Activated naive CD8-positive, alpha-beta T cell treated with anti-CD3 and anti-CD28 coated beads for 36 hours (primary cell): ENCODE data around the gene ICAM4. TPM values are rescaled to one million over a fixed set of nuclear protein-coding genes. Genes with fewer than 3 reads are reported as not detected.
A peak's percentile ranks its signal among the peaks of the same experiment; 100 is the strongest.
"Not testable (repeated sequence)": the region's sequence is repeated elsewhere in the genome, so short reads cannot be mapped to it uniquely, and the experiment has no call there.

Source experiments
- DNase-seq: peaks from one replicate; pipeline ENCODE4 v3.0.0; 2021
- H3K27ac Mint-ChIP-seq: one replicate; pipeline ENCODE4 v1.8.0; 2022; ENCODE audit warnings: mild to moderate bottlenecking, moderate library complexity, mixed read lengths
- H3K27me3 Mint-ChIP-seq: one replicate; pipeline ENCODE4 v1.8.0; 2022; ENCODE audit warnings: mild to moderate bottlenecking, mixed read lengths
- H3K36me3 Mint-ChIP-seq: one replicate; pipeline ENCODE4 v1.8.0; 2021; ENCODE audit warnings: mild to moderate bottlenecking, mixed read lengths
- H3K4me1 Mint-ChIP-seq: one replicate; pipeline ENCODE4 v1.8.0; 2021; ENCODE audit warnings: mixed read lengths
- H3K4me3 Mint-ChIP-seq: one replicate; pipeline ENCODE4 v1.8.0; 2022; ENCODE audit warnings: mild to moderate bottlenecking, moderate library complexity, mixed read lengths
- H3K9me3 Mint-ChIP-seq: one replicate; pipeline ENCODE4 v1.8.0; 2022; ENCODE audit warnings: mixed read lengths
- total RNA-seq, 2 experiments: library from RNA; stranded (reverse); gene quantifications; one replicate each; pipeline ENCODE4 v1.2.3, GENCODE V29; 2021

The ICAM4 gene
- under 1 TPM; 0.25 to 0.38 TPM for total RNA-seq

GRCh38 chr19:10286803-10287737, at the start of gene ICAM4:
Gene ICAM4 (plus strand): TSS chr19:10286955. CDS start chr19:10287013, 58 bp downstream.
- H3K27me3 Mint-ChIP-seq, result peaks cover 50% of the 10 kb centered on the region
- DNase-seq, result peak; percentile 37
- no peak within 1 kb of the TSS for H3K27ac Mint-ChIP-seq
- peaks cover 43% of the 10 kb centered on the region for H3K4me1 Mint-ChIP-seq
- no peaks in the 10 kb centered on the region for H3K9me3 Mint-ChIP-seq
- H3K4me3 Mint-ChIP-seq, result peak within 1 kb of the TSS; percentile 10
- peaks cover 29% of the 10 kb centered on the region for H3K36me3 Mint-ChIP-seq

GRCh38 chr19:10237702-10238101, 49.1 kb upstream of the ICAM4 start:
- Mint-ChIP-seq H3K36me3 (peaks cover 3% of the 10 kb centered on the region), H3K9me3 (no peaks in the 10 kb centered on the region), H3K27ac (no peak overlapping the region), H3K4me1 (peaks cover 18% of the 10 kb centered on the region), H3K27me3 (no peaks in the 10 kb centered on the region), H3K4me3 (no peak overlapping the region)
- no peak for DNase-seq

- H3K27me3 Mint-ChIP-seq, result no peaks in the 10 kb centered on the region
- H3K4me1 Mint-ChIP-seq, result peaks cover 18% of the 10 kb centered on the region
- H3K27ac Mint-ChIP-seq, result no peak overlapping the region
- H3K9me3 Mint-ChIP-seq, result no peaks in the 10 kb centered on the region
- peaks cover 3% of the 10 kb centered on the region for H3K36me3 Mint-ChIP-seq
- H3K4me3 Mint-ChIP-seq, result no peak overlapping the region
- DNase-seq, result no peak
Measured at GRCh38 chr19:10238172-10238783, 48.5 kb upstream of the ICAM4 start.

- not testable (repeated sequence) for H3K9me3 Mint-ChIP-seq, H3K27ac Mint-ChIP-seq, H3K4me1 Mint-ChIP-seq, H3K4me3 Mint-ChIP-seq, H3K27me3 Mint-ChIP-seq, H3K36me3 Mint-ChIP-seq, DNase-seq
Measured at GRCh38 chr19:10241826-10242449, 44.8 kb upstream of the ICAM4 start.

GRCh38 chr19:10243606-10244005, 43.1 kb upstream of the ICAM4 start:
- peaks cover 4% of the 10 kb centered on the region for H3K4me1 Mint-ChIP-seq
- no peaks in the 10 kb centered on the region for H3K27me3 Mint-ChIP-seq
- H3K36me3 Mint-ChIP-seq, result no peaks in the 10 kb centered on the region
- no peaks in the 10 kb centered on the region for H3K9me3 Mint-ChIP-seq
- H3K4me3 Mint-ChIP-seq, result no peak overlapping the region
- no peak overlapping the region for H3K27ac Mint-ChIP-seq
- DNase-seq, result no peak

GRCh38 chr19:10245189-10245939, 41.4 kb upstream of the ICAM4 start:
- H3K9me3 Mint-ChIP-seq, result no peaks in the 10 kb centered on the region
- no peak for DNase-seq
- no peak overlapping the region for H3K4me3 Mint-ChIP-seq
- H3K27me3 Mint-ChIP-seq, result no peaks in the 10 kb centered on the region
- H3K36me3 Mint-ChIP-seq, result no peaks in the 10 kb centered on the region
- no peak overlapping the region for H3K27ac Mint-ChIP-seq
- H3K4me1 Mint-ChIP-seq, result peaks cover 3% of the 10 kb centered on the region

- Mint-ChIP-seq H3K4me3 (no peak overlapping the region), H3K4me1 (peaks cover 3% of the 10 kb centered on the region), H3K9me3 (no peaks in the 10 kb centered on the region), H3K36me3 (no peaks in the 10 kb centered on the region), H3K27ac (no peak overlapping the region), H3K27me3 (no peaks in the 10 kb centered on the region)
- no peak for DNase-seq
Measured at GRCh38 chr19:10246511-10246910, 40.2 kb upstream of the ICAM4 start.

- peak; percentile 94 for DNase-seq
- Mint-ChIP-seq H3K36me3 (peaks cover 32% of the 10 kb centered on the region), H3K27me3 (no peaks in the 10 kb centered on the region), H3K9me3 (no peaks in the 10 kb centered on the region), H3K4me3 (peak within 1 kb of the TSS; percentile 93), H3K4me1 (peaks cover 17% of the 10 kb centered on the region), H3K27ac (peak within 1 kb of the TSS; percentile 94)
Measured at GRCh38 chr19:10251792-10252694, 34.7 kb upstream of the ICAM4 start, which contains the start of gene MRPL4. Gene MRPL4 (plus strand): TSS chr19:10252214. CDS start chr19:10252254, 40 bp downstream.

- peaks cover 38% of the 10 kb centered on the region for H3K36me3 Mint-ChIP-seq
- peak overlapping the region; percentile 94 for H3K27ac Mint-ChIP-seq
- peak overlapping the region; percentile 93 for H3K4me3 Mint-ChIP-seq
- H3K27me3 Mint-ChIP-seq, result no peaks in the 10 kb centered on the region
- no peaks in the 10 kb centered on the region for H3K9me3 Mint-ChIP-seq
- DNase-seq, result no peak
- peaks cover 17% of the 10 kb centered on the region for H3K4me1 Mint-ChIP-seq
Measured at GRCh38 chr19:10252707-10253106, 34.0 kb upstream of the ICAM4 start.

GRCh38 chr19:10254244-10254643, 32.5 kb upstream of the ICAM4 start:
- Mint-ChIP-seq H3K36me3 (peaks cover 48% of the 10 kb centered on the region), H3K4me1 (peaks cover 23% of the 10 kb centered on the region), H3K9me3 (no peaks in the 10 kb centered on the region), H3K27me3 (no peaks in the 10 kb centered on the region), H3K4me3 (no peak overlapping the region), H3K27ac (peak overlapping the region; percentile 17)
- no peak for DNase-seq

GRCh38 chr19:10255358-10255757, 31.4 kb upstream of the ICAM4 start:
- Mint-ChIP-seq H3K4me3 (no peak overlapping the region), H3K27me3 (no peaks in the 10 kb centered on the region), H3K4me1 (peaks cover 29% of the 10 kb centered on the region), H3K36me3 (peaks cover 56% of the 10 kb centered on the region), H3K27ac (no peak overlapping the region), H3K9me3 (no peaks in the 10 kb centered on the region)
- DNase-seq, result no peak

GRCh38 chr19:10256551-10256950, 30.2 kb upstream of the ICAM4 start:
- Mint-ChIP-seq H3K9me3 (no peaks in the 10 kb centered on the region), H3K4me1 (peaks cover 33% of the 10 kb centered on the region), H3K27me3 (no peaks in the 10 kb centered on the region), H3K36me3 (peaks cover 56% of the 10 kb centered on the region), H3K27ac (no peak overlapping the region), H3K4me3 (no peak overlapping the region)
- DNase-seq, result no peak

- peaks cover 55% of the 10 kb centered on the region for H3K36me3 Mint-ChIP-seq
- peaks cover 33% of the 10 kb centered on the region for H3K4me1 Mint-ChIP-seq
- DNase-seq, result no peak
- peak overlapping the region; percentile 34 for H3K27ac Mint-ChIP-seq
- H3K4me3 Mint-ChIP-seq, result no peak overlapping the region
- no peaks in the 10 kb centered on the region for H3K27me3 Mint-ChIP-seq
- H3K9me3 Mint-ChIP-seq, result no peaks in the 10 kb centered on the region
Measured at GRCh38 chr19:10256970-10257615, 29.7 kb upstream of the ICAM4 start.
